GM04503 (cell line): ENCODE results near the gene AGA.

Experiments
- DNase-seq: peaks from one replicate; pipeline ENCODE4 v3.0.0-alpha.2; 2012; ENCODE audit warnings: low read depth

AGA gene

DNA sequence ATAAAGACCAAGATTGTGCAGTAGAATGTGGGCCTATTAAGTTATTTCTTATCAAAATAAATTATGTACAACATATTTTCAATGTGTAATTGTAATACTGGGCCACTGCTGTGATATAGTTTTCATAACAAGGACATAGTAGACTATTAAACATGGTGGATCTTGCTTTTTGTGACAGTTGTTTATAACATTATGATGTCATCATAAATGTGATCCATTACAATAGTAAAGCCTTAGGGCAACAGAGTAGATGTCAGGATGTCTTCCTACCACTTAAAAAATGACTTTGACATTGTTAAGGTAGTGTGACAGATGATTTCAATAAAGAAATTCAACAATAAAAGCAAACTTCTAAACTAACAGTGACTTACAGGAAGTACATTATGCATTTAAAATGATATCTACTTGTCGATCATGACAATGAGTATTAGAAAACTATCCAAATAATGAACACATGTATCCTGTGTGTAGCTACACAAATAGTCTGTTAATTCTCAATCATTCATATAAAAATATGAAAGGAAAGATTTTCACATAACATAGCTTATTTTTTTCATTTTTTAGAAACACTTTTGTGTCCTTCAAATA is 5.3 kb upstream of the AGA start:
- no peak for DNase-seq

DNA sequence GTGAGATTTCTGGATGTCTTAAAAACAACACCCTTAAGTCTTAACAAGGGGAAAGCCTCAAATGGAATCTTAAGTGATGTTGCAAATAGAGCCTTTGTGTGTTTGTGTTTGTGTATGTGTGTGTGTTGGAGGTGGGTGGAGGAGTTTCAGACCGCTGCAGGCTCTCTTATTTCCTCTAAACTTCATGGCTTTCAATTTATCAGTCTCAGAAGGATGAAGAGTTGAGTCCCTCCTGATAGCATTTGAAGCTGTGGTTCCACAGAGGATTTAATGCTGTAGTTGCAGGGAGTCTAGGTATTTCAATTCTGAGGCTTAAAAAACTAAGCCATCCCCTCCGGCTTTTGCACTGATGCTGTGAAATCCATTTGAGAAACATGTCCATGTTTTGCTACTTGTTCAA is 4.3 kb upstream of the AGA start:
- no peak for DNase-seq

DNA sequence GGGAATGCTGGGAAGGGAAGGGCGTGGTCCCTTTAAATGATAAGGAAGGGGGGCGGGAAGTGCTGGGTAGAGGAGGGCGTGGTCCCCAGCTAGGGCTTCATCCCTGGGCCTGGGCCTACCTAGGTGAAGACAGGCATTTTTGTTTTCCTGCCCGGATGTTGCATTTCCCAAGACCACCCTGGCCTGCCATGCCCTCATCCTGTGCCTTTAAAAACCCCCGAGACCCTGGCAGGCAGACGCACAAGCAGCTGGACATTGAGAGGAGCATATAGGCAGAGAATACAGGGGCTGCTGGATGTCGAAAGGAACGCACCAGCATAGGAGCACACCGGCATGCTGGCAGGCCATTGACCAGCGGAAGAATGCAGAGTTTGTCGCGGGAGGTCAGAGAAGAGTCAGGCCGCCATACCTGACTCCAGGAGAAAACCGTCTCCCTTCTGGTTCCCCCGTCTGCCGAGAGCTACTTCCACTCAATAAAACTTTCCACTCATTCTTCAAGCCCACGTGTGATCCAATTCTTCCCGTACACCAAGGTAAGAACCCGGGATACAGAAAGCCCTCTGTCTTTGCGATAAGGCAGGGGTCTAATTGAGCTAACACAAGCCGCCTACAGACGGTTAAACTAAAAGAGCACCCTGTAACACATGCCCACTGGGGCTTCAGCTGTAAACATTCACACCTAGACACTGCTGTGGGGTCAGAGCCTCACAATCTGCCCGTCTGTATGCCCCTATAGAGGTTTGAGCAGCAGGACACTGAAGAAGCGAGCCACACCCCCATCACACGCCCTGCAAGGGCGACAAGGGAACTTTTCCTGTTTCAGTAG is 2.9 kb upstream of the AGA start:
- no peak for DNase-seq

DNA sequence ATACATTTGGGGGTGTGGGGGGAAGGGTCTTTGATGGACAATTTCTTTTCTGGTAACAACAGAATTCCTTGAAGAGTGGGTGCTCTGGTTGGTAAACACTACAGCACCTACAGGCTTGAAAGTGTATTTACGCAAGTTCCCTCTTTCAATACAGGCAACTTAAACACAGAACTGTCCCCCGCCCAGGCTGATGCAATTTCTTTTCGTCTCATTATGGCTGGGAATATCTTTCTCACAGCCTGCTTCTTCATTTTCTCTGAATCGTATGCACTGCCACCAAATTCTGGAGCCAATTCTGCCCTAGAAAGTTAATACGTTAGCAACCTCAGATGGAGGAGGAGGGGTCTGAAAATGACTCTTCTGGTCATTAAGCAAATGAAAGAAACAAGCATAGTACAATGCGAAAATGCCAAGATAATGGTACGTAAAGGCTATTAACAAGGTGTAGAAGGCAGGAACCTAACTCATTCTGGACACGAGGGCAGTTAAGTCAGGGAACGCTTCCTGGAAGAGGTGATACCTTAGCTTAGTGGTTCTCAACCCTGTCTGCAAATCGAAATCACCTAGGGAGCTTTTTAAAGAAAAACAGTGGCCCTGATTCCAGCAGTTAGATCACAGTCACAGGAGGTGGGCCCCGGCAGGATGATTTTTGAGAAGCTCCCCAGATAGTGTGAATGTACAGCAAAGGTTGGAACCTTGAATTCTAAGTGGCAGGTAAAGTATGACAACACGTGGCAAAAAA is 1.0 kb downstream of the AGA start:
- no peak for DNase-seq

DNA sequence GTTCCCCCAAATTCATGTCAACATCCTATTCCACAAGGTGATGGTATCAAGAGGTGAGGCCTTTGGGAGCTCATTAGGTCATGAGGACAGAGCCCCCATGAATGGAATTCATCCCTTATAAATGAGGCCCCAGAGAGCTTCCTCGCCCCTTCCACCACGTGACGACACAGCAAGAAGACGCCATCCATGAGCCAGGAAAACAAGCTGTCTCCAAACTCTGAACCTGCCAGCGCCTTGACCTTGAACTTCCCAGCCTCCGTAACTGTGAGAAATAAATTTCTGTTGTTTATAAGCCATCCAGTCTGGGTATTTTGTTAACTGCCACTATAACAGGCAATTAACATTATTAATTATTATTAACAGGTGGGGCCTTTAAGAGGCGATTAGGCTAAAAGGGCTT is 5.8 kb downstream of the AGA start:
- DNase-seq: no peak

DNA sequence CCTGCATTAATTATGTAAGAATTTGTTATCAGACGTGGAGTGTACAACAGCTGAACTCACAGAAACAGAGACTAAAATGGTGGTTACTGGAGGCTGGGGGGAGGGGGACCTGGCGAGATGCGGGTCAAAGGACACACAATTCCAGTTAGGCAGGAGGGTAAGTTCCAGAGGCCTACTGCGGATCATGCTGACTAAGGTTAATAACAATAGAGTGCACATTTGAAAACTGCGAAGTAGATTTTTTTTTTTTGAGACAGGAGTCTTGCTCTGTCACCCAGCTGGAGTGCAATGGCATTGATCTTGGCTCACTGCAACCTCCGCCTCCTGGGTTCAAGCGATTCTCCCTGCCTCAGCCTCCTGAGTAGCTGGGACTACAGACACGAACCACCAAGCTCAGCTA is 7.6 kb downstream of the AGA start:
- no peak for DNase-seq

DNA sequence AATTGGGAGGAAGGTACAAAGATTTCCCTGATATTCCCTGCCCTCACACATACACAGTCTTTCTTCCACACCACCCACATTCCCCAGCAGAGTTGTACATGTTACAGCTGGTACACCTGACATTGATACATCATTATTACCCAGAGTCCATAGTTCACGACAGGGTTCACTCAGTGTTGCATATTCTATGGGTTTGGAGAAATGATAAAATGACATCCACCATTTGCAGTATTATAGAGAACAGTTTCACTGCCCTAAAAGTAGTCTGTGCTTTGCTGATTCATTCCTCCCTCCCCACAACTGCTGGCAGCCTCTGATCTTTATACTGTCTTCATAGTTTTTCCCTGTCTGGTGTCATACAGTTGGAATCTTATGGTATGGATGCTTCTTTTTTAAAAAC is 15.0 kb downstream of the AGA start:
- DNase-seq: no peak

DNA sequence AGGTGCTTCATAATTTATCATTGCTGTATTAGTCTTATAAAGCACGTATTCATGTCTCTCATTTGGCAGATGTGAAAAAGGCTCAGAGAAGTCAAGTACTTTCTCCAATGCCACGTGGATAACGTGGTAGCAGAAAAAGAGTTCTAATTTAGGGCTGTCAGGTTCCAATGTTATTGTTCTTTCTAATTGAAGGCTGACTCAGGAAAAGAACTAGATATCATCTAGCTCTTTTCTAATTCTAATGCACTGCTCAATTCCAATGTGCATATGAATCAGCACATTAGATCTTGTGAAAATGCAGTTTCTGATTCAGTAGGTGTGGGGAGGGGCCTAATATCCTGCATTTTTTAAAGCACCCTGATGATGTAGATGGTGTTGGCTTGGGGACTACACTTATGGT is 22.8 kb downstream of the AGA start:
- no peak for DNase-seq

DNA sequence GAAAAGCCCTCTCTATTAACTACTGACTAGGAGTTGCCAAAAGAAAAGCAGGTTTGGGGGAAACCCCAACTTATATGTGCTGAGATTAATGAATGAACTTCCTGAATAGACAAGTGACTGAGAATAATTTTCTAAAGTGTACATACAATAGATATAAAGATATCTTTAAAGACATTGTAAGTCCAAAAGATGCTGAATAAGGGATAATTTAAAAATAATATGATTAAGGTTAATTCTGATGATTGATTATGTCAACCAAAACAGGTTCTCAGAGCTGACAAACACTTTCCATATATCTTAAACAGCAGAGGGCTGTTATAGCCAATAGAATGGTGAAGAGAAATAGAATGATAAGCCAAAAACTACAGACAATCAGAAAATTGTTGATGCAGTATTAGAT is 28.6 kb downstream of the AGA start:
- no peak for DNase-seq

DNA sequence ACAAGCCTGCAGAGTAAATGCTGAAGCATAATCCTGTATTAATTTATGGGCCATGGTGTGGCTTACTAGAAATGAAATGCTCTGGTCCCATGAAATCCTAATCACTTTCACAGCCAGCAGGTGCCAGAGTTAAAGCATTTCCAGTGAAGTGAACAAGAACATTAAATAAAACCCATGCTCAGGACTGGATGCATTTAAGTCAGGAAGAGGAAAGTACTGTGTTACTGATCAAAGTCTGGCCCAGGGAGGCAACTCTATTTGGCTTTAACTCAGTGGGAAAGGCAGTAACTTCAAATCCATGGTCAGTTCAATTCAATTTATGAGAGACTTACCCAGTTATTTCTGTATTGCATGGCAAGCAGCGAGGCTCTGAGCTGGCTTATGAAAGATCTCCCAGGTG is 29.2 kb downstream of the AGA start:
- DNase-seq: no peak

DNA sequence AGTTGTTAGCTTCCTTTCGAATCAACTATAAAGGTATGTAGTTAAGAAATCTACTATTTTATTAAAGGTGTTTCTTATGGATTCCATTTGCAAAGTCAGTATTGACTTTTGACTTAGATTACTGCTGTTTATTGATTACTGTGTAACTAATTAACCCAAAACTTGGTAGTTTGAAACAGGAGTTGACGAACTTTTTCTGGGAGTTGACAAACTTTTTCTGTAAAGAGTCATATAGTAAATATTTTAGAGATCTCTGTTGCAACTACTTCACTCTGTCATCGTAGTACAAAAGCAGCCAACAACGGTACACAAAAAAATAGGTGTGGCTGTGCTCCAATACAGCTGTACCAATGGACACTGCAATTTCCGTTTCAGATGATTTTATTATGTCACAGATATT is 30.2 kb downstream of the AGA start:
- DNase-seq: no peak

DNA sequence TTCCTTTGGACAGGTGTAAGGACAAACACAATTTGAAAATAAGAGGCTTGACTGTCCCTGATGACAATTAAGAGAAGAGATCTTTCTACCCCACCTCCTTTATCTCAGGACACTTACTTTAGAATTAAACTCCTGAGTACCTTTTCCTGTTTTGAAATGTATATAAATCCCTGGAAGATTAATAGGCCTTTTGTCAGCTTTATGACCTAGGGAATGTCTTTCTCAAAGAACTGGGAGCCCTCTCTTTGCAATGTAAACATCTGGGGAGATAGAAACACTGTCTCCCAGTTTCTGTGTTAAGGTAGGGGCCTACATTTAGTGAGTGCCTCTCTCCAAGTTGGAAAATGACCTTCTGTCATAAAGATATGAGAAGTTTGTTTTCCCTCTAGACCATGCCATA is 31.7 kb downstream of the AGA start:
- no peak for DNase-seq

DNA sequence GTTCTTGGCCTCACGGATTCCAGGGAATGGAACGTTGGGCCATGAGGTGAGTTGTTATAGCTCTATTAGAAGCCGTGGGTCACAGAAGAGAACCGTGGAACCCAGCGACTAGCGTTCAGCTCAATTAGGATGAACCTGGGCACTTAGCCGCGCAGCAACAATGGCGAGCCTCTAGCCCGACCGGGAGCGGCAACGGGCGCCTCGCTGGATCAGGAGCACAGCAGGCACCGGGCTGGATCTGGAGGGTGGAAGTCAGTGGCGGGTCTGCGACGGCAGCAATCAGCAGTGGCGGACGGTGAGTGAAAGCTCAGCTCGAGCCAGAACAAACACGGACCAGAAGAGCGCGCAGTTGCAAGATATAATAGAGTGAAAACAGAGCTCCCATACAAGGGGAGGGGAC is 34.2 kb downstream of the AGA start:
- no peak for DNase-seq

DNA sequence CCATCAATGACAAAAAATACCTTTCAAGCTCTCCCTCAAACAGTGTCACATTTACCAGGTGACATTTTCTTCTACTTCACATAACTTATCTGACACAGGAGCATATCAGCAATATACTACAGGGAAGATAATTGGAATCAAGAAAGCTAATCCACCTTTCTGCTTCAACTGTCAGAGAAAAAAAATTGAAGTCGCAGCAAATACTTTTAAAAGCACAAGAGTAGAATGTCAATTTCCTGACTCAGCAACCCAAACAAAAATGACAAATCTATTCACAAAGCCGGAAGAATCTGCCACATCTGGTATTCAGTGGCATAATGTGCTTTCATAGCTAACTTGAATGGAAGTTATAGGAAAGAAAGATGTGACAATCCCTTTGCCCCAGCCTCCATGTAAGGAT is 36.7 kb downstream of the AGA start:
- no peak for DNase-seq

DNA sequence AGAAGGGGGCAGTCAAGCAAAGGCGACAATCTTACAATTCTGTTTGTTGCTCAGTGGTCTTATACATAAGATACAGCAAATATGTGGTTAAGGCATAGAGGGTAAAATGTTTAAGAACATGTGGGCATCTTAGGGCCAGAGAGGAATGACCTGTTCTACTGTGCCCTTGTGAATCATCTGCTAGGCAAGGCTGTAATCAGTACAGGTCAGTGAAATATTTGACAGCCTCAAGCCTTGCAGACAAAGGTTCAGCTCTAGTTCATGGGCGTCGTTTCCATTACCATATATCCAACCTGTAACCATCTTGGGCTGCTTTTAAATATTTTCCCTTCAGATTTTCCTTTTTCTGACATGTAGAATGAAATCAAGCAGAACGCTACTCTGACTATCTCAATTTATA is 37.3 kb downstream of the AGA start:
- DNase-seq: no peak

DNA sequence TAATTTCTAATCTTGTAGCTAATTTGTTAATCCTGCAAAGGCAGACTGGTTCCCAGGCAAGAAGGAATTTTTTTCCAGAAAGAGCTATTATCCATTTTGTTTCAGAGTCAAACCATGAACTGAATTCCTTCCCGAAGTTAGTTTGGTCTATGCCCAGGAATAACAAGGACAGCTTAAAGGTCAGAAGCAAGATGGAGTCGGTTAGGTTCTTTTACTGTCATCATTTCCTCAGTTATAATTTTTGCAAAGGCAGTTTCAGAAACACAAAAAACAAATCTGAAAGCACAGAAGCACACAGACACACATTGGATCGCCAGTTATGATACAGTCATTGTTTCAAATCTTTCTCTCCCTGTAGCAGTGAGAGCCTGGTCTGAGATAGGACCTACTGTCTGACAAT is 37.9 kb downstream of the AGA start:
- DNase-seq: no peak

DNA sequence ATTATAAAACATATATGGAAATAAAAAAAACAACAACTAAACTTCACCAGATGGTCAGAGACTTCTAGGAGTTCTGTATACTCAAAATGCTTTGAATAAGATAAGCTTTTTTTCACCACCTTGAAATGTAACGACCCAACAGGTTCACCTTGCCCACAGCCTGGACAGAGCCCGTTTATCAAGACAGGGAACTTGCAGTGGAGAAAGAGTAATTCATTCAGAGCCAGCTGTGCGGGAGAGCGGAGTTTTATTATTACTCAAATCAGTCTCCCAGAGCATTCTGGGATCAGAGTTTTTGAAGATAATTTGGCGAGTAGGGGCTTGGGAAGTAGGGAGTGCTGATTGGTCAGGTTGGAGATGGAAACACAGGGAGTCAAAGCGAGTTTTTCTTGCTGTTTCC is 38.5 kb downstream of the AGA start:
- DNase-seq: no peak

DNA sequence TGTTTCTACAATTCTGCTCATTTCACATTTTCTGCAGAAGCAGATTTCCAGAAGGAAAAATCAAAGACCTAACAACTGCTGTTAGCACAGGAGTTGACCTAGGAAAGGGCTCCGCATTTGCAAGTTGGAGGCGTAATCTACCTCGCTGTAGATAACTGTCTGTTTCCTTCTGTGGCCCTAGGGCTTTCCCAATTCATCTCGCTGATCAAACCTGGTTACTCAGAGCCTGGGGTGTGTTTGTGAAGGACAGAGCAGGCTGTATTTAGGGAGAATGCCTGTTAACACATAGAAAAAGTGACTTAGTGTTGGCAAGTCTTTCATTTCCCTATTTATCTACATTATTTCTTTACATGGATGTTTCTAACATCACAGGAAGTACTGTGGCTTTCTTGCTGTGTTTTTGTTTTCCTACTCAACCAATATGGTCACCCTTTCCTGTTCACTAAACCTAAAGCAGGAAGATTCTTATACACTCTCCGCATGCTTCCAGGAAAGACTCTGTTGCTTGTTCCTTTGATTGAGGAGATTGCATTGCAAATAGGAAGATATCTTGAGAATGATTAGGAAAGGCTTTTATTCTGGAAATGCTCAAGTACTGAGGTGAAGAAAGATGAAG is 40.5 kb downstream of the AGA start:
- no peak for DNase-seq

DNA sequence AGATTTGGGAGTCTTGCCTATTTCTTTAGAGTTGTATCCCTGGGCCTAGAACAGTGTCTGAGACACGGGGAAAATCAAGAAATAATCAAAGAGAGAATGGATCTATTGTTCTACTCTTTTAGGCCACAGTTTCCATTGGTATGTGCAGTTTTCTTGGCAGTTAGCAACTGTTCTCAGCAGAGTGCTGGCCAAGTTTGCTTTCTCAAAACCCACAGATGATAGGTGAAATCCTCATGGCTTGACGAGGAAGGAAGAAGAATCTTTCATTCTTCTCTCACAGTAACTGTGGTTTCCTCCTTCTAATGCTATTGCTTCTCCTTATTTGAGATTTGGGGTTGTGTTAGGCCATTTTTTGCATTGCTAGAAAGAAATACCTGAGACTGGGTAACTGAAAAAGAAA is 42.2 kb downstream of the AGA start:
- DNase-seq: no peak

DNA sequence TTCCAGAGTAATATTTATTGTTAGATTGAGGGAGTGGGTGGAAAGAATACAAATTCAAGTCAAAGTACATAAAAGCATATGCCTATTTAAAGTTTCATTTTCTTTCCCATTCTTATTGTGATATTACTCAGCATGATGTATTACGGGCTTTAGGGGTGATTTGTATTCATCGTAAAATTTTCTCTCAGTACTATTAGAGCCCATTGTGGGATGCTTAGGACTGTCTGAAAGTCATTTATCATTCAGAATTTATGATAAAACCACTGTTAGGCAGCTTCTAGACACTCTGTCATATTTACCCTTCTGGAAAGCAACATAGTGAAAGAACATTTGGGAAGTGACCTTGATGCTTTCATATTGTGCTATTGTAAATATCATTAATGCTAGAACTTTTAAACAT is 45.9 kb downstream of the AGA start:
- DNase-seq: no peak

DNA sequence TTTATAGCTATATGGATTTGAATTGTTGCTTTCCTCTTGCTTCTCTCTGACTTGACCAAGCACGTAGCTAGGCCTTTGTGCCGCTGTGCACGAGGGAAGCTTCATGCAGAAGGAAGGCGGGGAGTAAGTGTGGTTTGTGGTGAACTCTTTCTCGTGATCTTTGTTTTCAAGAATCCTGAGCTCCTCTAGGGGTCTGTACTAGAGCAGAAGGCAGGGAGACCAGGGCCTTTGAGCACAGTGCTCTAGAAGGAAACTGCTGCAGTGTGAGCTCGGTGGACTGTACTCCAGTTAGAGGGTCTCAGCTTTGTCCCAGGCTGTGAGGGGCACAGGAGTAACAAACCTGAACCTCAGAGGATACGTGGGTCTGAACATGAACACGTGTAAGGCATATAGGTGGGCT is 49.0 kb downstream of the AGA start:
- DNase-seq: no peak

DNA sequence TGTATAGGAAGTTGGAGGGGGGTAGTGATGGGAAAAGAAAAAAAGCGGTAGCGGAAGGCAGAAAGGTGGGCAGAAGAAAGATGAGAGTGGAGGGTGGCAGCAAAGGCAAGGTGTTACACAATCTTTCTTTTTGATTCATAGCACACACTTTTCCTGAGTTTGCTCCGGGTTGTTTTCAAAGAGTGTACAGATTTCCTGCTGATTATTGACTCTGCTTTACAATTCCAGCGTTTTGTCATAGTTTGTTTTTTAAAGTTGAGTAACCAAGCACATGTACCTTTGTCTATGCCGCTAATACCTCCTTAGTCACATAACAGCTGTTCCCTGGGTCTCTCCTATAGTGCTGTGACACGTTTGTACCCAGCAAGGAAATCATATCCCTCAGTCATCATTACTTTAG is 50.3 kb downstream of the AGA start:
- DNase-seq: no peak

DNA sequence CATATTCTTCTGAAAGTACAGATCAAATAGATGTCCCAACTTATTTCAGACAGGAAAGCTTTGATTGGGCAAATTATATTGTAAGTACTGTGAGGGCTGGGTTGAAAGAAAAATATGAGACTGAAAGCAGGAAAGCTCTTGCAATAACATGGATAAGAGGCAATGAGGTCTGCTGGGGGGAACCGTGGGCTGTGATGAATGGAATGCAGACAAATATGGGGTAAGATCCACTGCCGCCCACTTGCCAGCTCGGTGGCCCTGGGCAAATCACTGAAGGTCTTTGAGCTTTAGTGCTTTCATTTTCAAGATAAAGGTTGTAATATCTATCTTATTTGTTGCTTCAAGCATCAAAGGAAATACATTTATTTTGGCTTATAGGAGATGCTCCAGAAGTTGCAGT is 51.0 kb downstream of the AGA start:
- no peak for DNase-seq
